Astrocyte of the spinal cord (primary cell): ENCODE results near the gene PKNOX2.

Source experiments
- DNase-seq: peaks from one replicate; pipeline ENCODE4 v3.0.0; 2011; ENCODE audit warnings: low read depth, low spot score
- H3K4me3 ChIP-seq: 2 replicates; pipeline ENCODE4 v1.5.1; 2011; ENCODE audit warnings: low read depth, mild to moderate bottlenecking, low read length, moderate library complexity
- in situ Hi-C: cut with HindIII; loops from 2 replicates; pipeline ENCODE4 v1.10.0; 2017; ENCODE audit warnings: low sequenced_read_pairs
- TF ChIP-seq, protein P1 (sequence below): IDR thresholded peaks from 2 replicates; pipeline ENCODE4 v1.5.1; 2012; ENCODE audit warnings: low read depth, mild to moderate bottlenecking, low read length, inconsistent platforms

Gene PKNOX2

DNA sequence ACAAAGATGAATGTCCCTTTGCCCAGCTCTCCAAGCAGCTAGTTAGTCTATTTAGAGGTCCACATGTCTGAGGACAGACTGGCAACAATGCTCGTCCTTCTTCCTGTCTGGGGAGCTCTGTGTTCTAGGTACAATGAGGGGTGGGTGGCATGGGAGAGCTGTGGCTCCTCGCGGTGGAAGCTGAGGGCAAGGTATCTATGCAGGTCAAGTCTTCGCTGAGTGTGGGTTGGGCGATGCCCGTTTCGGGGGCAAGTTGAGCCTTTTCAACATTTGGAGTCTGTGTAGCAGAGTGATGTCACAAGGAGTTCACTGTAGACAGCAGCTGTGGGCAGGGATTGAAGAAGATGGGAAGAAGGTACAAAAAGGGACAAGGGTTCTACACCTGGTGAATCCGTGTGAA, 168.3 kb downstream of the PKNOX2 start:
- TF ChIP-seq, protein P1, sequence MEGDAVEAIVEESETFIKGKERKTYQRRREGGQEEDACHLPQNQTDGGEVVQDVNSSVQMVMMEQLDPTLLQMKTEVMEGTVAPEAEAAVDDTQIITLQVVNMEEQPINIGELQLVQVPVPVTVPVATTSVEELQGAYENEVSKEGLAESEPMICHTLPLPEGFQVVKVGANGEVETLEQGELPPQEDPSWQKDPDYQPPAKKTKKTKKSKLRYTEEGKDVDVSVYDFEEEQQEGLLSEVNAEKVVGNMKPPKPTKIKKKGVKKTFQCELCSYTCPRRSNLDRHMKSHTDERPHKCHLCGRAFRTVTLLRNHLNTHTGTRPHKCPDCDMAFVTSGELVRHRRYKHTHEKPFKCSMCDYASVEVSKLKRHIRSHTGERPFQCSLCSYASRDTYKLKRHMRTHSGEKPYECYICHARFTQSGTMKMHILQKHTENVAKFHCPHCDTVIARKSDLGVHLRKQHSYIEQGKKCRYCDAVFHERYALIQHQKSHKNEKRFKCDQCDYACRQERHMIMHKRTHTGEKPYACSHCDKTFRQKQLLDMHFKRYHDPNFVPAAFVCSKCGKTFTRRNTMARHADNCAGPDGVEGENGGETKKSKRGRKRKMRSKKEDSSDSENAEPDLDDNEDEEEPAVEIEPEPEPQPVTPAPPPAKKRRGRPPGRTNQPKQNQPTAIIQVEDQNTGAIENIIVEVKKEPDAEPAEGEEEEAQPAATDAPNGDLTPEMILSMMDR = no peak
- DNase-seq = no peak
- in situ Hi-C loops = no loop called here

DNA sequence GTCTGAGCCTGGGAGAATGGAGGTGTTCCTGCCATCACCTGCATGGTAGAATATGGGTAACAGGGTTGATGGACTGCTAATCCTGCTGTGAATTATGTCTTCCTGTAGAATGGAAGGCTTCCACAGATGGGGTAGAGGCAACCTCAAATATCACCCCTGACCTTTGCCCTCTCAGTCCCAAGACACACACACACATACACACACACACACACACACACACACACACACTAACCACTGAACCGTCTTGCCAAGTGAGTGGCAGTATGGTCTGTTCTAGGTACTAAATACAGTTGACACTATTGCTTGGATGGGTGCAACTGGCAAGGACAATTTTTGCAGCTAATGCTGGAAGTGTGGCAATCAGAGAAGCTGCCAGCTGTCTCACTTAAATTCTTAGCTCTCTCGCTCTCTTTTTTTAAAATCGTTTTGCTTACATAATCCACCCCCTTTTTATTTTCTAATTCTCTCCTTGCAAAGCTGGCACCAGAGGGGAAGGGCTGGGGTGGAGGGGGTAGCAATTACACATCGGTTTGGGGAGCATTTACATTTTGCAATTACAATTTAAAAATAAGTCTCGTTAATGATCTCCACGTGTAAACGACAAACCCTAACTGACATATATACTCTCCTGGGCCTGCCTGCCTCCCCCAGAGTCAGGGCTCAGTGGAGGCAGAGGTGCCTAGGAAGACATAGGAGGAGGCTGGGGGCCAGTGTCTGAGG, 169.0 kb downstream of the PKNOX2 start:
- no peak for DNase-seq
- TF ChIP-seq, protein P1 = no peak
- in situ Hi-C loops = no loop called here
- no peak overlapping the region for H3K4me3 ChIP-seq

More for the DNA sequence above, 168.3 kb downstream of the PKNOX2 start:
- H3K4me3 ChIP-seq = no peak overlapping the region

DNA sequence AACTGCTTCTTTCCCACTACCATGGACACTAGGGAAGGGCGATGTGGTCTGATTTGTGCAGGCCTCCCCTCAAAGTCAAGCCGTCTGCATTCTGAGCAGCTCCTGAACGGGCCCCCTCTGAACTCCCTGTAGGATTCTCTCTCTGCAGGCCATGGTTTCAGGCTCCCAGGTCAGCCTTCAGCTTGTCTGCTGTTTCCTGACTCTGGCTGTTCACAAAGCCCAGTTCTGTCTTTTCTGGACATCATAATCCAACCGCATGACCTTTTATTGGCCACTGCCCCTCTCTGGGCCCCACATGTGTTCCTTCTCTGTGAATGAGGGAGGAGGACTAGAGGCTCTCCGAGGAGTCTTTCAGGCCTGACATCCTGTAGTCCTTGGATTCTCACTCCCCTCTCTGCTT, 170.6 kb downstream of the PKNOX2 start:
- no peak for DNase-seq
- no peak overlapping the region for H3K4me3 ChIP-seq
- in situ Hi-C loops = no loop called here
- TF ChIP-seq, protein P1 = no peak

DNA sequence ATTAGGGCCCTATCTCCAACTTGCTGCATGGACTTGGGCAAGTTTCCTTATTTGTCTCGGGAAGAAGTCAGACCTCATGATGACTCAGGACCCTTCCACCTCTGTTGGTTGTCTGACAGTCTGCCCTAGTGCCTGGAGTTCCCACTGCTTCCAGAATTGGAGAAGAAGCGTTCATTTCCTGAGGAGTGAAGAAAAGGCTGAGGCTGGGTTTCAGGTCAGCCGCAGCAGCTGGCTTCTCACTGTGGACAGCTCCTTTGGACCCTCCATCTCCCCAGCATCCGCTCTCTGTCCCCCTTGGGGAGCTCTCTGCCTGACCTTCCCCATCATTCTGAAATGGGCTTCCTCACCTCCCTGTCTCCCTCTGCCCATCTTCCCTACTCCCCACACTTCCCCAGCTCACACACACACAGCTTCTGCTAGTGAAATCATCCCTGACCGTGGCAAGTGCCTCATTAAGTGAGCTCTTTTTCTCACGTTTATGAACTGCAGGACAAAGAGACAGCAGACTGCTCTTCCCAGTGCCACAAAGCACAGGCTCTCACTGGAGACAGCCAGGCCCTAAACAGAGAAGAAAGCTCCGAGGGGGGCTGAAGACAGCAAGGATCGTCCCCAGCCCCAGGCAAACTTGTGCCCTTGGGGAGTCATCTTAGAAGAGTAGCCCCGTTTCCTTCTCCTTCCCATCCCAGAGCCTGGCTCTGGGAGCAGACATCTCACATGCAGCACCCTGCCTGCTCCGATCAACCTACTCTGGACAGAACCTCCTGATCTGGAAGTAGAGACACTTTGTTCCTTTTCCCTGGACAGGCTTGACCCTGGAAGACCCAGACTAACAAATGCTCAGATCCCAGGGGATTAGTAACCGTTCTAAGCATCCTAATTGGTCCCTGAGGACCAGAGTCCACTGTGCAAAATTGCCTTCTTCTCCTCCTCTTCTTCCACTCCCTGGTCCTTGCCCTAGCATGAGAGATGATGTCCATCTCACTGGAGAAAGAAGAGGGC, 173.6 kb downstream of the PKNOX2 start:
- DNase-seq = peak; percentile 17
- in situ Hi-C loops = no loop called here
- TF ChIP-seq, protein P1 = no peak
- H3K4me3 ChIP-seq = no peak overlapping the region

DNA sequence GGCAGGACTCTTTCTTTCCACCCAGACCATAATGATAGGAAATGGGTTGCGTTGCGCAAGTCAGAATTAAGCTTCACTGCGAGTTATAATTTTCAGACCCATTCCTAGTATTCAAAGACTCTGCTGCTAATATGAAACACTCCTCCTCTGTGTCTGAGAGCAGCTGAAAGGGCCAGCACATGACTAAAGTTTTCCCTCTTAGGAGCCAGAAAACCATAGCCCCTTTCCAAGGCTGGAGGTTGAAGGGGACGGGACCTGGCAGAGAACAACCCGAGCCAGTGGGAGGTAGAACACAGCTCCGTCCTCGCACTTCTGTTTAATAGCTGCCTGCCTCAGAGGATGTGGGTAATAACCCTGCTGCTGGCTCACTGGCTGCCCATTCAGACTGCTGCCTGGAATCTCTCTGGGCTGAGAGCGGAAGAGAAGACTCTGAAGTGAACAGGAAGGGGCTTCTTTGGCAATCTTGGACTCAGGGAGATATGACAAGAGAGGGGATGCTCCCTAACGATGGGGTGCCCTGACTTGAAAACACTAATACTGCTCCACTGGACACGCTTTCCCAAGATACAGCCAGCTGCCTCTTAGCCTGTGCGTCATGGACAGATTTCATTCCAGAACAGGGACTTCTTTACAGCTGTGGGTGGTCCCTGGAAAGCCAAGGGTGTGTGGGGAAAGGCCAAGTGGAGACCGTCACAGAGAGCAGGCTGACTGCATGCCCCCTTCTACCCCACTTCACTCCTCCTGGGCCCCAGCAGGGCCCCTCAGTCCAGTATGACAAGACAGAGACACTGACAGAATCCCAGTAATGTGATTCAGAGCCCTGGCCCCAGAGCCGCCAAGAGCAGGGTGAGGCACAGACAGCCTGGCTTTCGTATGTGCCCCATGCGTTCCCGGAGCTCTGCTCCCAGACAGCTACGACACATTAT, 174.6 kb downstream of the PKNOX2 start:
- TF ChIP-seq, protein P1 = no peak
- in situ Hi-C loops = no loop called here
- no peak overlapping the region for H3K4me3 ChIP-seq
- peak; percentile 61 for DNase-seq

DNA sequence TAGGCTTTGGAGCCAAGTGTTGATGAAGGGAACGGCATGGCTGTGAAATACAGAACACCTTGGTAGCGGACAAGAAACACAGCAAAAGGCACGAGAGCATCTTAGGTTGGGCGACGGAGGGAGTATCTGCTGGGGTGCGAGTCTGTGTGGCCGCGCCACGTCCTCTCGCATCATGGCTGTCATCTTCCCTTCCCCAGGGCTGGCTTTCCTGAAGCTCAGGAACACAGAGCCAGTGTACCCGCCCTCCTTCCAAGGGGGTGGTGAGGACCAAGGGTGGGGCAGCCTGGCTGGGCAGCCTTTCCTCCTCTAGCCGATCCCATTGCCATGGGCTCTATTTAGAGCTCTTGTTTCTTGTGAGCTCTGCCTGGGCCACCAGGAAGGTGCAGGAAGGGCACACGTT, 177.1 kb downstream of the PKNOX2 start:
- TF ChIP-seq, protein P1 = no peak
- H3K4me3 ChIP-seq = no peak overlapping the region
- no peak for DNase-seq
- in situ Hi-C loops = no loop called here
